Measurements from ENCODE around the gene AKAP13. TPM values are rescaled to one million over a fixed set of nuclear protein-coding genes. Genes with fewer than 3 reads are reported as not detected.

AKAP13 gene
- polyA plus RNA-seq, 1 of the 3 experiments (the other 2 are of a cell fraction), result 8.4 TPM

DNA sequence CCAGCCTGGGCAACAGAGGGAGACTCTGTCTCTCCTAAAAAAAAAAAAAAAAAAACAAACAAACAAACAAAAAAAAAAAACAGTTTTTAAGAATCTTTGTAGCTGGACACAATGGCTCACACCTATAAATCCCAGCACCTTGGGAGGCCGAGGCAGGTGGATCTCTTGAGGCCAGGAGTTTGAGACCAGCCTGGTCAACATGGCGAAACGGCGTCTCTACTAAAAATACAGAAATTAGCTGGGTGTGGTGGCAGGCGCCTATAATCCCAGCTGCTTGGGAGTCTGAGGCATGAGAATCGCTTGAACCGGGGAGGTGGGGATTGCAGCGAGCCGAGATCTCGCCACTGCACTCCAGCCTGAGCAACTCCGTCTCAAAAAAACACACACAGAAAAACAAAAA lies 361.3 kb downstream of the AKAP13 start (continued):
- TF ChIP-seq, protein P1, sequence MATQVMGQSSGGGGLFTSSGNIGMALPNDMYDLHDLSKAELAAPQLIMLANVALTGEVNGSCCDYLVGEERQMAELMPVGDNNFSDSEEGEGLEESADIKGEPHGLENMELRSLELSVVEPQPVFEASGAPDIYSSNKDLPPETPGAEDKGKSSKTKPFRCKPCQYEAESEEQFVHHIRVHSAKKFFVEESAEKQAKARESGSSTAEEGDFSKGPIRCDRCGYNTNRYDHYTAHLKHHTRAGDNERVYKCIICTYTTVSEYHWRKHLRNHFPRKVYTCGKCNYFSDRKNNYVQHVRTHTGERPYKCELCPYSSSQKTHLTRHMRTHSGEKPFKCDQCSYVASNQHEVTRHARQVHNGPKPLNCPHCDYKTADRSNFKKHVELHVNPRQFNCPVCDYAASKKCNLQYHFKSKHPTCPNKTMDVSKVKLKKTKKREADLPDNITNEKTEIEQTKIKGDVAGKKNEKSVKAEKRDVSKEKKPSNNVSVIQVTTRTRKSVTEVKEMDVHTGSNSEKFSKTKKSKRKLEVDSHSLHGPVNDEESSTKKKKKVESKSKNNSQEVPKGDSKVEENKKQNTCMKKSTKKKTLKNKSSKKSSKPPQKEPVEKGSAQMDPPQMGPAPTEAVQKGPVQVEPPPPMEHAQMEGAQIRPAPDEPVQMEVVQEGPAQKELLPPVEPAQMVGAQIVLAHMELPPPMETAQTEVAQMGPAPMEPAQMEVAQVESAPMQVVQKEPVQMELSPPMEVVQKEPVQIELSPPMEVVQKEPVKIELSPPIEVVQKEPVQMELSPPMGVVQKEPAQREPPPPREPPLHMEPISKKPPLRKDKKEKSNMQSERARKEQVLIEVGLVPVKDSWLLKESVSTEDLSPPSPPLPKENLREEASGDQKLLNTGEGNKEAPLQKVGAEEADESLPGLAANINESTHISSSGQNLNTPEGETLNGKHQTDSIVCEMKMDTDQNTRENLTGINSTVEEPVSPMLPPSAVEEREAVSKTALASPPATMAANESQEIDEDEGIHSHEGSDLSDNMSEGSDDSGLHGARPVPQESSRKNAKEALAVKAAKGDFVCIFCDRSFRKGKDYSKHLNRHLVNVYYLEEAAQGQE (IDR thresholded peaks at IDR 0.05; ENCODE audit: low read depth, low read length), result no peak
- TF ChIP-seq FOXJ3 (CRISPR knock-in tag; IDR thresholded peaks at IDR 0.05), result no peak
- no peak for TF ChIP-seq ELF1 (IDR thresholded peaks at IDR 0.05)
- no peak for TF ChIP-seq TCF12 (IDR thresholded peaks at IDR 0.05)
- TF ChIP-seq JUND (IDR thresholded peaks at IDR 0.05), result no peak
- no peak for TF ChIP-seq RCOR1 (IDR thresholded peaks at IDR 0.05; ENCODE audit: low read length)
- no peak for TF ChIP-seq RFX5 (IDR thresholded peaks at IDR 0.05; ENCODE audit: low read length)
- TF ChIP-seq MXI1 (IDR thresholded peaks at IDR 0.05; ENCODE audit: low read depth, low read length), result no peak

DNA sequence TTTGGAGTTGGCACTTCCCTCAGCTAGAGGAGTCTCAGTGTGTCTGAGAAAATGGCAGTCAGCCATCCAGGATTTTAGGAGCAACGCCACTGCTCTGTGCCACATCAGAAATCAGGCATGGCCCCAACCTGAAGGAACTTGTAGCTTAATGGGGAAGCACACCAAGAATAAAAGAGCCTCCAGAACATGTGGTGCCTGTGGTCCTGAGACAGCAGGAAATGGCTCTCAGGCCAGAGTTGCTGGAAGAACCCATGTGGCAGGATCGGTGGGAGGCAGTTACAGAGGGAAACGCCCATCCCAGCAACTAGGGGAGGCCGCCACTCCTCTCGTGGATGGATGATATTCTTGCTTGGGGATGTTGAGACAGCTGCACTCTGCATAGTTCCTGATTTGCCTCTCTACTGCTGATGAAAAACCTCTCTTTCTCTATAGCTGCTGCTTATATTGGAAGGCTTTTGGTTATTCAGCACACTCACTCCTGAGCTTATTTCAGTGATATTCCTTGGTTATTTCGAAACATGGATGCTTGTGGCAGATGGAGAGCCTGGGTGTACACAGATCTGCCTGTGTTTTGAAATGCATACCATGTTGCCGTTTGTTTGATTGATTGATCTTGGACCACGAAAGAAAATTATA lies 361.9 kb downstream of the AKAP13 start:
- DNase-seq, result peak; percentile 32
- Histone ChIP-seq H3K9me3 (no peaks in the 10 kb centered on the region), H4K20me1 (ENCODE audit: insufficient read depth) (no peaks in the 10 kb centered on the region), H2AFZ (ENCODE audit: low read depth) (no peak overlapping the region), H3K4me1 (ENCODE audit: control insufficient read depth in 1 of 2, insufficient read depth in 2 of 2, low read depth in 1 of 2, low read length in 1 of 2) (no peaks in the 10 kb centered on the region), H3K27me3 (ENCODE audit: insufficient read depth) (no peaks in the 10 kb centered on the region), H3K4me3 (ENCODE audit: low read depth in 2 of 2, low read length in 1 of 2) (no peak overlapping the region), H3K4me2 (no peak overlapping the region), H3K9me2 (no peaks in the 10 kb centered on the region), H3F3A (replicated peaks; ENCODE audit: insufficient read depth) (no peaks in the 10 kb centered on the region), H3K9ac (no peak overlapping the region), H3K79me2 (ENCODE audit: insufficient read depth) (no peaks in the 10 kb centered on the region), H3K36me3 (replicated peaks in 1 of 2; ENCODE audit: control insufficient read depth in 1 of 2, insufficient read depth in 2 of 2, low read length in 1 of 2) (peaks cover 22 to 63% of the 10 kb centered on the region in 2 experiments), H3K27ac (ENCODE audit: low read depth in 2 of 2, low read length in 1 of 2) (no peak overlapping the region)
- 91% methylated on average over 8 of the region's 8 CpGs for WGBS (ENCODE audit: low lambda C conversion rate)
- TF ChIP-seq, protein P2, sequence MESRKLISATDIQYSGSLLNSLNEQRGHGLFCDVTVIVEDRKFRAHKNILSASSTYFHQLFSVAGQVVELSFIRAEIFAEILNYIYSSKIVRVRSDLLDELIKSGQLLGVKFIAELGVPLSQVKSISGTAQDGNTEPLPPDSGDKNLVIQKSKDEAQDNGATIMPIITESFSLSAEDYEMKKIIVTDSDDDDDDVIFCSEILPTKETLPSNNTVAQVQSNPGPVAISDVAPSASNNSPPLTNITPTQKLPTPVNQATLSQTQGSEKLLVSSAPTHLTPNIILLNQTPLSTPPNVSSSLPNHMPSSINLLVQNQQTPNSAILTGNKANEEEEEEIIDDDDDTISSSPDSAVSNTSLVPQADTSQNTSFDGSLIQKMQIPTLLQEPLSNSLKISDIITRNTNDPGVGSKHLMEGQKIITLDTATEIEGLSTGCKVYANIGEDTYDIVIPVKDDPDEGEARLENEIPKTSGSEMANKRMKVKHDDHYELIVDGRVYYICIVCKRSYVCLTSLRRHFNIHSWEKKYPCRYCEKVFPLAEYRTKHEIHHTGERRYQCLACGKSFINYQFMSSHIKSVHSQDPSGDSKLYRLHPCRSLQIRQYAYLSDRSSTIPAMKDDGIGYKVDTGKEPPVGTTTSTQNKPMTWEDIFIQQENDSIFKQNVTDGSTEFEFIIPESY (IDR thresholded peaks at IDR 0.05; ENCODE audit: borderline replicate concordance, low read depth), result no peak
- TF ChIP-seq, protein P3, sequence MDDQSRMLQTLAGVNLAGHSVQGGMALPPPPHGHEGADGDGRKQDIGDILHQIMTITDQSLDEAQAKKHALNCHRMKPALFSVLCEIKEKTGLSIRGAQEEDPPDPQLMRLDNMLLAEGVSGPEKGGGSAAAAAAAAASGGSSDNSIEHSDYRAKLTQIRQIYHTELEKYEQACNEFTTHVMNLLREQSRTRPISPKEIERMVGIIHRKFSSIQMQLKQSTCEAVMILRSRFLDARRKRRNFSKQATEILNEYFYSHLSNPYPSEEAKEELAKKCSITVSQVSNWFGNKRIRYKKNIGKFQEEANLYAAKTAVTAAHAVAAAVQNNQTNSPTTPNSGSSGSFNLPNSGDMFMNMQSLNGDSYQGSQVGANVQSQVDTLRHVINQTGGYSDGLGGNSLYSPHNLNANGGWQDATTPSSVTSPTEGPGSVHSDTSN (IDR thresholded peaks at IDR 0.05), result no peak
- no peak for TF ChIP-seq TCF12 (IDR thresholded peaks at IDR 0.05)
- TF ChIP-seq, protein P4, sequence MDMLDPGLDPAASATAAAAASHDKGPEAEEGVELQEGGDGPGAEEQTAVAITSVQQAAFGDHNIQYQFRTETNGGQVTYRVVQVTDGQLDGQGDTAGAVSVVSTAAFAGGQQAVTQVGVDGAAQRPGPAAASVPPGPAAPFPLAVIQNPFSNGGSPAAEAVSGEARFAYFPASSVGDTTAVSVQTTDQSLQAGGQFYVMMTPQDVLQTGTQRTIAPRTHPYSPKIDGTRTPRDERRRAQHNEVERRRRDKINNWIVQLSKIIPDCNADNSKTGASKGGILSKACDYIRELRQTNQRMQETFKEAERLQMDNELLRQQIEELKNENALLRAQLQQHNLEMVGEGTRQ (IDR thresholded peaks at IDR 0.05; ENCODE audit: borderline replicate concordance, low read depth, low read length), result no peak
- TF ChIP-seq SMC3 (IDR thresholded peaks at IDR 0.05; ENCODE audit: low read depth, low read length), result no peak
- TF ChIP-seq RAD21 (IDR thresholded peaks at IDR 0.05; ENCODE audit: low read length), result no peak
- no peak for TF ChIP-seq TAF1 (IDR thresholded peaks at IDR 0.05; ENCODE audit: borderline replicate concordance, low read depth, low read length)
- no peak for TF ChIP-seq GATA2 (CRISPR knock-in tag; IDR thresholded peaks at IDR 0.05)
- ChIA-PET POLR2A (interaction anchor here (0.7 kb wide), 1 partner anchor 8 kb away, joined by 4 read pairs; no protein-coding TSS in a partner anchor), CTCF (interaction anchor here (0.7 to 2.9 kb wide), 9 partner anchors 11 to 446 kb away, joined by 3 to 12 read pairs (median 3); no protein-coding TSS in a partner anchor)

Data from SK-N-SH (cell line).